HL-60/S4 (cell line): Measurements from ENCODE around the gene S100A3.
"Not testable (repeated sequence)": the region's sequence is repeated elsewhere in the genome, so short reads cannot be mapped to it uniquely, and the experiment has no call there.

Experiments used
- in situ Hi-C: fragments of 300-500 bp; cut with MboI; formaldehyde crosslinking; loops from 2 replicates; pipeline ENCODE4 v1.14.3; 2022; ENCODE audit warnings: low sequenced_read_pairs

The S100A3 gene, protein sequence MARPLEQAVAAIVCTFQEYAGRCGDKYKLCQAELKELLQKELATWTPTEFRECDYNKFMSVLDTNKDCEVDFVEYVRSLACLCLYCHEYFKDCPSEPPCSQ

DNA sequence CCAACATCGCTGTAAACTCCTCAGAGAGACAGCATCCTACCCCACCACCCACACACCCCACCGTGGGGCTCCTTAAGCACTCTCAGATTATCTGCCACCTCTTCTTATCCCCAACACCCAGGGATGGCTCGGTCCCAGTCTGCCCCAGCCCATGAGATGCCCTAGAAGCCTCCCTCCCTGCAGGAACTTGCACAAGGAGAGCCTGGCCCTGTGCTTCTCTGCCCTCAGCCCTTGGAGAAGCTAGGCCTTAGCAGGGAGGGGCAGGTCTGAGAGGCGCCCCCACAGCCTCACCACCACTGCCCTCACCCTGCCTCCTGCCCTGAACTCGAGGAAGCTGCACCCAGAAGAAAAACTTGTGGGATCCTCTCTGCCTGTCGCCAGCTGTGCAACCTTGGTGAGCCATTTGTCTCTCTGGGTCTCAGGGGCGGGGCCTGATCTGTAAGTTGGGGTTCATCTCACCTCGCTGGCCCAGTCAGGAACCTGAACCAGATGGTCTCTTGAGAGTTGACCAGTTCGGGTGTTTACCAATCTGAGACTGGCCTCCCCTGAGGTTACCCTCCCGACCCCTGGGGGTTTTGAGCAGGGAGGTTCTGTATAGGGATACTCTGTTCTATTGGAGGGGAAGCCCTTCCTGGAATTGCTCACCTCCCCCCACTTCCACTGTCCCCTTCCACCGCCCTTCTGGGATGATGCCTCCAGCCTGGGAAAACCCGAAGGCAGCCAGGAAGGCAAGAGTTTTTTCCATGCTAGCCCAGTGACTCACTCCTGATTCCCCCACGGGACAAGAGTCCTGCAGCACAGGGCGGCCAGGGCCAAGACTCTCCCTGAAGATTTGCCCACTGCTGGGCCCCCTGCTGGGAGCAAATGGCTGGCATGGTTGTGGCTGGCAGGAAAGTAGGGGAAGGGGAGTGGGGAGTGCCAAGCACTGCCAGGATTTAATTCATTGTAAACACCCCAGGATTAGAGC is at the start of gene S100A3:
S100A3 (minus strand) TSS at position 537 of the 967 bp plus-strand sequence. CDS start 773 bp downstream, outside the sequence.
- in situ Hi-C loops = no loop called here

DNA sequence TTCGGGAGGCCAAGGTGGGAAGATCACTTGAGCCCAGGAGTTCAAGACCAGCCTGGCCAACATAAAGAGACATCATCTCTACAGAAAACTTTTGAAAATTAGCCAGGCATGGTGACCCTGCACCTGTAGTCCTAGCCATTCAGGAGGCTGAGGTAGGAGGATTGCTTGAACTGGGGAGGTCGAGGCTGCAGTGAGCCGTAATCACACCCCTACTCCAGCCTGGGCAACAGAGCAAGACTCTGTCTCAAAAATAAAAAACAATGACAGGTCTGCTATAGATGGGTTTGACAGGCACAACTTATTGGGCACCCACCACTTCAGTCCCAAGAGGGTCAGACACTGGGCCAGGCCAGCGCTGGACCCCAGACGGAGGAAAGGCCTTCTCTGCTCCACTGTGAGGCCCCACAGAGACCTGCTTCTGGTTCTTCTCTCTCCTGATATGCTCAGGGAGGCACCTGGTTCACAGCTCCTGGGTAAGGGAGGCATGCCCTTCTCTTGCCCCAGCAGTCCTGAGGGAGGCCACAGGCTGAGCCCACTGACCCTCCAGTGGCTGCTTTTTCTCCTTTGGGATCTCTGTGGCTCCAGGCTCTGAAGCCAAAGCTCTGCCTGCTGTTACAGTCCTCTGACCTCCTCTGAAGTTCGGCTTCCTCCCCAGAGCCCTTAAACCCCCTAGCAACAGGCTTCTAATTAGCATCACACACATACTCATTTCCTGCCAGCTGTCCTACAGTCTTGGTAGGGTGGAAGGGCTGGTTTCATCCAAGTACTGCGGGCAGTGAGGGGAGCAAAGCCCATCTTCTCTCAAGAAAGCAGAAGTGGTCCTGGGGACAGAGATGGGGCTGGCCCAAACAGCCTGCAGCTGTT is 49.5 kb upstream of the S100A3 start:
- in situ Hi-C loops = no loop called here

DNA sequence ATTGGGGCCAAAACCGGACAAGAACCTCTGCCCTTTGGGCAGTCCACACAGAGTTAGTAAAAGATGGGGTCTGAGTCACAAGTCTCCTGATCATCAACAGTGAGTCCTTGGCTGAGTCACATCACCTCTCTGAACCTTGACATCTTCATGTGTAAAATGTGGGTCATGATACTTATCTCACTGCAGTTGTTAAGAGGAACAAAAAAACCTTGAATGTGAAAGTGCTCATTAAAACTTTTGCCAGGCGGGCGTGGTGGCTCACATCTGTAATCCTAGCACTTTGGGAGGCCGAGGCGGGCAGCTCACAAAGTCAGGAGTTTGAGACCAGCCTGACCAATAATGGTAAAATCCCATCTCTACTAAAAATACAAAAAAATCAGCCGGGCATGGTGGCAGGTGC is 48.1 kb upstream of the S100A3 start:
- in situ Hi-C loops = no loop called here

DNA sequence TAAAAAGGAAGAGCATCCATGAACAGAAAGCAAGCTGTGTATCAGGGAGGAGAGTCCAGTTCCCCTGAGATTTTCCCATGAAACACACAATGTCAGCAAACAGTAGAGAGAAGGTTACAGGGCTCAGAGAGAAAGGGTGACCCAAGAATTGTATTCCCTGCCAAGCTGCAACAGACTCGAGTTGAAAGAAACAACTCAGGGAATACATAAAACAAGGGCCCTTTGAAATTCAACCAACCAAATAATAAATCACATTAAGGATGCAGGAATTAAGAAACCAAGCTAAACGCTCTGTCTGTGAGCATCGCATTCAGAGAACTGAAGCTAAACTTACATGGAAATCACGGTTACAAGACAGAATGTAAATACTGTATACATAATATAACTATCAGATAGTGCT is 43.7 kb upstream of the S100A3 start:
- in situ Hi-C loops = no loop called here

DNA sequence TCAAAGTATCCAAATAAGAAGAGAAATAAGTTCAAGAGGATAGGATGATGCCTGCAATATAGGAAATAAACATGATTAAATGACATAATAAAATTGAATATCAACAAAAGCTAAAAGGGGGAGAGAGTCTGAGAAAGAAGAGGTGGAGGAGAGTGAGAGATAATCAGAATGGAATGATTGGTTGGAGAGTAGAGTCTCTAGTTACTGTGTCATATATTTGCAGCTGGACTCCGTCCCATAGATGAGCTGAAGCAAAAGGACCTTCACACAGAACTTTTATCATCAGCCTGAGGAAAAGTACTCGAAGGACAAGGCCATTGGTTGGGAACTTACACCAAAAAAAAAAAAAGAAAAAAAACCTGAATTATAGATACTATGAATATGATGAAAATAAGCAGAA is 39.4 kb upstream of the S100A3 start:
- in situ Hi-C loops = no loop called here

DNA sequence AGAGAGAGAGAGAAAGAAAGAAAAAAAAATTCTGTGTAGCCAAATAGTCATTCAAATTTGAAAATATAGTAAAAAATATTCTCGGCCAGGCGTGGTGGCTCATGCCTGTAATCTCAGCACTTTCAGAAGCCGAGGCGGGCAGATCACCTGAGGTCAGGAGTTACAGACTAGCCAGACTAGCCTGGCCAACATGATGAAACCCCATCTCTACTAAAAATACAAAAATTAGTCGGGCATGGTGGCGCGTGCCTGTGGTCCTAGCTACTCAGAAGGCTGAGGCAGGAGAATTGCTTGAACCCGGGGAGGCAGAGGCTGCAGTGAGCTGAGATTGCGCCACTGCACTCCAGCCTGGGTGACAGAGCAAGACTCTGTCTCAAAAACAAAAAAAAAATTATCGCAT is 39.0 kb upstream of the S100A3 start:
- in situ Hi-C loops = not testable (repeated sequence)

DNA sequence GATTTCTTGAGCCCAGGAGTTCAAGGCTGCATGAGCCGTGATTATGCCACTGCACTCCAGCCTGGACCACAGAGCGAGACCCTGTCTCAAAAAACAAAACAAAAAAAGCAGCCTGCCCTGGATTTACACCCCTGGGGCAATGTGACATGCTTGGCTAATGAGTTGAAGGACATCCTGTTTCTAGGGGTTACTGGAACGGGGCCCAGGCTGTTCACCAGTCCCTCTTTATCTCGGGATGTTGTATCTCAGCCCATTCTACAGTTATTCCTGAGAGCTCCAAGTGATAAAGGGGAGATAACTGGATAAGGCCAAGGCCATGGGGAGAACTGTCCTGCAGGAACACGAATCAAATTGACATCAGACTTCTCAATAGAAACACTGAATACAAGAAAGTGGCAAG is 38.3 kb upstream of the S100A3 start:
- in situ Hi-C loops = no loop called here

DNA sequence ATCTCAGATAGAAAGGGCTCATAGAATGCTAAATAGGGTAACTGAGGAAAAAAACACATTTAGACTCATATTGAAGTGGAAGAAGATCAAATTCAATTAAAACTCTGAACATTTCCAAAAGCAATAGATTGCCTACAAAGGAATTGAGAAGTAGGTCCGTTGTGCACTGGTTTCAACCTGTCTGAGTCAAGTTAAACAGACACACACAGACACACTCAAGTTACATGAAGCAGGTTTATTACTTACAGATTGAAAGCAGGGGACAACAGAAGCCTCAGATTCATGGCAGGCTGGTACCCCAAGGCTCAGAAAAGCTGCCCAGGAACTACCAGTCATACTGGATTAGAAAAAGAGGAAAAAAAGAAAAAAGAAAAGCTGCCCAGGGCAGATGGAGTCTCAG is 37.3 kb upstream of the S100A3 start:
- in situ Hi-C loops = no loop called here

DNA sequence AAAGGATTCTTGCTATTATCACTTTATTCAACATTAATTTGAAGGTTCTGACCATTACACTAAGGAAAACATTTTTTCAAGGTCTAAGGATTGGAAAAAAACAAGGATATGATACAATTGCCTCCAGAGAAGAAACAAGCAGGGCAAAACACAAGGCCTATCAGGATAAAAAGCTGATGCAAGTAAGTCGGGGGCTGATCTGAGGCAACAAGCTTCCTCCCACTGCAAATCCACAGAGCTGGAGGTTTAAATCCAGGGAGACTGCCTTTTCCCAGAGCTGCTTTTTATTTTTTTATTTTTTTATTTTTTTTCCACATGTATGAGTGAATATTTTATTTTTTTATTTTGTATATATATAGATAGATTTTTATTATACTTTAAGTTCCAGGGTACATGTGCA is 35.9 kb upstream of the S100A3 start:
- in situ Hi-C loops = no loop called here

DNA sequence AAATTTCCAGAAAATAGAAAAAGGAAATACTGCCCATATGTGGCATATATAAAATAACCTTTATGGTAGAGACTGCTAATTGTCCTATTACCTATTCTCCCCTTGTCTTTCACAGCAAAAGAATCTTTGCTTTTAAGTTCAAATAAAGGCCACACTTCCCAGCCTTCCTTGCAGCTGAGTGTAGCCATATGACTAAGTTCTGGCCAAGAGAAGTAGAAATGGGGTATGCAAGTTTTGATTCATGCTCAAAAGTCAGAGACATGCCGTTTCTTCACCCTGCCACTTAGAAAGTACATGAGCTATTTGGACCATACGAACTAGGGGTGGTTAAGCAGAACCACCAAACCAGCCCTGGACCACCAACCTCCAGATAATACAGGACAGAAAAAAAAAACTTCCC is 34.9 kb upstream of the S100A3 start:
- in situ Hi-C loops = no loop called here

DNA sequence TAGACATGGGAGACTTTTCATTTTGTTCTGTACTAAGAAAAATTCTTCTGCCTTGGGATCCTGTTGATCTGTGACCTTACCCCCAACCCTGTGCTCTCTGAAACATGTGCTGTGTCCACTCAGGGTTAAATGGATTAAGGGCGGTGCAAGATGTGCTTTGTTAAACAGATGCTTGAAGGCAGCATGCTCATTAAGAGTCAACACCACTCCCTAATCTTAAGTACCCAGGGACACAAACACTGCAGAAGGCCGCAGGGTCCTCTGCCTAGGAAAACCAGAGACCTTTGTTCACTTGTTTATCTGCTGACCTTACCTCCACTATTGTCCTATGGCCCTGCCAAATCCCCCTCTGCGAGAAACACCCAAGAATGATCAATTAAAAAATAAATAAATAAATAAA is 34.5 kb upstream of the S100A3 start:
- in situ Hi-C loops = not testable (repeated sequence)

DNA sequence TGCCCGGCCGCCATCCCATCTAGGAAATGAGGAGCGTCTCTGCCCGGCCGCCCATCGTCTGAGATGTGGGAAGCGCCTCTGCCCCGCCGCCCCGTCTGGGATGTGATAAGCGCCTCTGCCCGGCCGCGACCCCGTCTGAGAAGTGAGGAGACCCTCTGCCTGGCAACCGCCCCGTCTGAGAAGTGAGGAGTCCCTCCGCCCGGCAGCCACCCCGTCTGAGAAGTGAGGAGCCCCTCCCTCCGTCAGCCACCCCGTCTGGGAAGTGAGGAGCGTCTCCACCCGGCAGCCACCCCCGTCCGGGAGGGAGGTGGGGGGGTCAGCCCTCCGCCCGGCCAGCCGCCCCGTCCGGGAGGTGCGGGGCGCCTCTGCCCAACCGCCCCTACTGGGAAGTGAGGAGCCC is 33.8 kb upstream of the S100A3 start:
- in situ Hi-C loops = not testable (repeated sequence)

DNA sequence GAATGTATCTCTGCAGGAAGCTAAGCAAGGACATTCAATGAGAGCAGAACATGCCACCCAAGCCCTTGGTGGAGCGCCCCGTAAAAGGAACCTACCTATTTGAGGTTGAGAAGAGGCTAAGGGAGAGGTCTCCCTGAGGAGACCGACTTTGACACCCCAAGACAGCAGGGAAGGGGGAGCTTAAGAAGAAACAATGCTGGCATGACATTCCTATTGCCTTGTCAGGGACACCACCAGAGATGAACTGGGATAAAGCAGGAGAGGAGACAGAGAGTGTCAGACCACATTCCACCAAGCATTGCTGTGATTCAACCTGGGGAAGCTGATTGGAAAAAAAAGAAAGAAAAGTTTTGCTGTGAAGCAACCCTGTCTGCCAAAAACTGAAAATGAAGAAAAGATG is 29.9 kb upstream of the S100A3 start:
- in situ Hi-C loops = loop anchor here (10.0 kb wide), 1 partner anchor 46 kb away; the partner anchor contains the start of genes S100A1 and S100A13

DNA sequence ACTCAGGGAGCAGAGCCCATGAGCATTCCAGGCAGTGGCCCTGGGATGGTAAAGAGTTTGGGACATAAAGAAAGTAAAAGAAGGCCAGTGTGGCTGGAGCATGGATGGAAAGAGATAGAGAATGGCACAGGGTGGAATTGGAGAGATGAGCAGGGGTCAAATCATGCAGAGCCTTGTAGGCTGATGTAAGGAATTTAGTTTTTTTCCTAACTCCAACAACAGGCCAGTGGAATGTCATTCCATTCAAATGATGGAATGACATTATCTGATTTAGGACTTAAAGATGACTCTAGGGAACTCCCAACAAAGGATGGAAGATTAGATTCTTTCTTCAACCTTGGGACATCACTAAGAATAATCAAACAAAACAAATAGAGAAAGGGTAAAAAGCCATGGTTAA is 29.4 kb upstream of the S100A3 start:
- in situ Hi-C loops = loop anchor here (10.0 kb wide), 1 partner anchor 46 kb away; the partner anchor contains the start of genes S100A1 and S100A13

DNA sequence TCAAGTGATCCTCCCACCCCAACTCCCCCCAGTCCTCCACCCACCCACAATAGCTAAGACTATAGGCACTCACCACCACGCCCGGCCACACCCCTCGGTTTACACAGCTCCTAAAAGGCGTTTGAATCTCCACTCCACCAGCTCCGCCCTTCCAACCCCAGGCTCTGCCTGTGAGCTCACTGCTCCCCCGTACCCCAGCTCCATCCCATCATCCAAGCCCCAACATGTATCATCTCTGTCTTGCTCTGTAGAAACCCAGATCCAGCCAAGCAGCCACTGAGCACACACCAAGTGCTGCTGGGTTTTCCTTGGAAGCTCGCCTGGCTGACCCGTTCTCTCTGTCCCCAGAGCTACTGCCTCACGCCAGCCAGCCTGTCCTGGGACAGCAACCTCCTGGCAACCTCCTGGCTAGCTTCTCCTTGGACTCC is 28.6 kb upstream of the S100A3 start:
- in situ Hi-C loops = loop anchor here (10.0 kb wide), 1 partner anchor 47 kb away; the partner anchor contains the start of genes S100A1 and S100A13

DNA sequence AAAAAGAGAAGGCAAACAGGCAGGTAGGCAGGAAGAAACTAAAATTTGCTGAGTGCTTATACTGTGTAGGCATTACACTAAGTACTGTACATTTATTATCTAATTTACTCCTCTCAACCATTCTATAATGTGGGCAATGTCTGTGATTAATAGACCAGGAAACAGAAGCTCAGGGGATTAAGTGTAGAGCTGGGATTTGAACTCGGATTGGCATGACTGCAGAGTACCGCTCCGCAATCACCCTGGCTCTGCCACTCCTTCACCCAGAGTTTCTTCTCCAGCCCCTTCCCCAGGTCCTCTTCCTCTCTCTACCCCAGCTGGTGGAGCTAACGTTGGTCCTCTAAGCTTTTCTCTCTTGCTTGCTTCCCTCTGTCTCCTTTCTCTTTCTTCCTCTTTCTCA is 28.1 kb upstream of the S100A3 start:
- in situ Hi-C loops = loop anchor here (10.0 kb wide), 1 partner anchor 48 kb away; the partner anchor contains the start of genes S100A1 and S100A13

DNA sequence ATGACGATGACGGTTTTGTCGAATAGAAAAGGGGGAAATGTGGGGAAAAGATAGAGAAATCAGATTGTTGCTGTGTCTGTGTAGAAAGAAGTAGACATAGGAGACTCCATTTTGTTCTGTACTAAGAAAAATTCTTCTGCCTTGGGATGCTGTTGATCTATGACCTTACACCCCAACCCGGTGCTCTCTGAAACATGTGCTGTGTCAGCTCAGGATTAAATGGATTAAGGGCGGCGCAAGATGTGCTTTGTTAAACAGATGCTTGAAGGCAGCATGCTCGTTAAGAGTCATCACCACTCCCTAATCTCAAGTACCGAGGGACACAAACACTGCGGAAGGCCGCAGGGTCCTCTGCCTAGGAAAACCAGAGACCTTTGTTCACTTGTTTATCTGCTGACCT is 26.4 kb upstream of the S100A3 start:
- in situ Hi-C loops = loop anchor here (10.0 kb wide), 1 partner anchor 49 kb away; the partner anchor contains the start of genes S100A1 and S100A13

DNA sequence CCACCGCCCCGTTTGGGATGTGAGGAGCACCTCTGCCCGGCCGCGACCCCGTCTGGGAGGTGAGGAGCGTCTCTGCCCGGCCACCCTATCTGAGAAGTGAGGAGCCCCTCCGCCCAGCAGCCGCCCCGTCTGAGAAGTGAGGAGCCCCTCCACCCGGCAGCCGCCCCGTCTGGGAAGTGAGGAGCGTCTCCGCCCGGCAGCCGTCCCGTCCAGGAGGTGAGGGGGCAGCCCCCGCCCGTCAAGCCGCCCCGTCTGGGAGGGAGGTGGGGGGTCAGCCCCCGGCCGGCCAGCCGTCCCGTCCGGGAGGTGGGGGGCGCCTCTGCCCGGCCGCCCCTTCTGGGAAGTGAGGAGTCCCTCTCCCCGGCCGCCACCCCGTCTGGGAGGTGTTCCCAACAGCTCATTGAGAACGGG is 26.0 kb upstream of the S100A3 start:
- in situ Hi-C loops = loop anchor here (10.0 kb wide), 1 partner anchor 50 kb away; the partner anchor contains the start of genes S100A1 and S100A13

DNA sequence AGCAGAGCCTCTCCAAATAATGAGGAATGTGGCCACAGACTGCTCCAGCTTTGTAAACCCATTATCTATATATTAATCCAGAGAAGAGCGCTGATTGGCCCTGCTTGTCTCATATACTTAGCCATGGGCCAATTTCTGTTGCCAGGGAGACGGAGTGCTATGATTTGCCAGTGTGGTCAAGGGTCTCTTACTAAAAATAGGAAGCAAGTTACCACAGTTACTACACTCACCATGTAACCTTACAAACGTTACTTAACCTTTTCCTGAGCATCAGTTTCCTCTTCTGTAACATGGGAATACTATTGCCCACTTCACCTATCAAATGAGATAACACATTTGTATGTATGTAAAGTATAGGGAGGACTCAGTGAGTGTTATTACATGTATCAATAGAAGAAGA is 24.3 kb upstream of the S100A3 start:
- in situ Hi-C loops = loop anchor here (10.0 kb wide), 1 partner anchor 51 kb away; the partner anchor contains the start of genes S100A1 and S100A13

DNA sequence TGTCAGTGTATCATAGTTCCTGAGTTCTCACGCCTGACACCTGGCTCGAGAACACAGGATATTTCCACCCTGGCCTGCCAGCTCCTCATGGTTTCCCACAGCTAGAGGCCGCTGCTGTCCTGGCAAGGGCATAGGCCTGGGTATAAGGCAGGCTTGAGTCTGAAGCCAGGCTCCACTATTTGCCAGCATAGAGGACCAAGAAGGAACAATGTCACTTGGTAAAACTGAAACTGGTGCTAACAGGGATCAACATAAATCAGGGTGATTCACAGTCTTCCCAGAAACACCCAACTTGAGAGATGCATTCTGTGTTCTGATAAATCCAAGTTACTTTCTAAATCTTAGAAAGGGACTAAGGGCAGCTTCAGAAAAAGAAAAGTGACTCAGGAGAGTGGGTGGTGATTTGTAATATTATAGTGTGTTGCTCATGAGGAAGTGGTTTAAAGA is 23.5 kb upstream of the S100A3 start:
- in situ Hi-C loops = loop anchor here (10.0 kb wide), 1 partner anchor 52 kb away; the partner anchor contains the start of genes S100A1 and S100A13
